Measurements from ENCODE around the gene ABCC4. TPM values are rescaled to one million over a fixed set of nuclear protein-coding genes. Genes with fewer than 3 reads are reported as not detected.

The ABCC4 gene
- total RNA-seq: 11.8 TPM

- peak within 1 kb of the TSS; percentile 52 for H3K4me3 ChIP-seq (ENCODE audit: low read length)
- no peaks in the 10 kb centered on the region for H3K9me3 ChIP-seq (ENCODE audit: low read depth, low read length)
- H3K4me1 ChIP-seq (ENCODE audit: insufficient read depth, low read length): peaks cover 15% of the 10 kb centered on the region
- peaks cover 11% of the 10 kb centered on the region for H3K27me3 ChIP-seq (ENCODE audit: insufficient read depth, low read length)
Observed at GRCh38 chr13:95301183-95301967, at the start of gene ABCC4. Gene ABCC4 (minus strand): TSS chr13:95301451. CDS start chr13:95301314, 137 bp downstream.

GRCh38 chr13:95349267-95349666, 48.0 kb upstream of the ABCC4 start:
- no peaks in the 10 kb centered on the region for H3K9me3 ChIP-seq (ENCODE audit: low read depth, low read length)

GRCh38 chr13:95343944-95344343, 42.7 kb upstream of the ABCC4 start:
- Histone ChIP-seq H3K27me3 (ENCODE audit: insufficient read depth, low read length) (no peaks in the 10 kb centered on the region), H3K4me1 (ENCODE audit: insufficient read depth, low read length) (no peaks in the 10 kb centered on the region), H3K4me3 (ENCODE audit: low read length) (no peak overlapping the region), H3K9me3 (ENCODE audit: low read depth, low read length) (no peaks in the 10 kb centered on the region)

More at GRCh38 chr13:95349267-95349666, 48.0 kb upstream of the ABCC4 start:
- no peaks in the 10 kb centered on the region for H3K4me1 ChIP-seq (ENCODE audit: insufficient read depth, low read length)
- no peaks in the 10 kb centered on the region for H3K27me3 ChIP-seq (ENCODE audit: insufficient read depth, low read length)
- no peak overlapping the region for H3K4me3 ChIP-seq (ENCODE audit: low read length)

GRCh38 chr13:95341441-95341840, 40.2 kb upstream of the ABCC4 start:
- Histone ChIP-seq H3K27me3 (ENCODE audit: insufficient read depth, low read length) (no peaks in the 10 kb centered on the region), H3K4me3 (ENCODE audit: low read length) (no peak overlapping the region), H3K4me1 (ENCODE audit: insufficient read depth, low read length) (no peaks in the 10 kb centered on the region), H3K9me3 (ENCODE audit: low read depth, low read length) (no peaks in the 10 kb centered on the region)

GRCh38 chr13:95338905-95339304, 37.7 kb upstream of the ABCC4 start:
- Histone ChIP-seq H3K9me3 (ENCODE audit: low read depth, low read length) (no peaks in the 10 kb centered on the region), H3K4me1 (ENCODE audit: insufficient read depth, low read length) (no peaks in the 10 kb centered on the region), H3K4me3 (ENCODE audit: low read length) (no peak overlapping the region), H3K27me3 (ENCODE audit: insufficient read depth, low read length) (no peaks in the 10 kb centered on the region)

- Histone ChIP-seq H3K9me3 (ENCODE audit: low read depth, low read length) (no peaks in the 10 kb centered on the region), H3K4me1 (ENCODE audit: insufficient read depth, low read length) (no peaks in the 10 kb centered on the region), H3K27me3 (ENCODE audit: insufficient read depth, low read length) (no peaks in the 10 kb centered on the region), H3K4me3 (ENCODE audit: low read length) (no peak overlapping the region)
Observed at GRCh38 chr13:95337597-95337996, 36.3 kb upstream of the ABCC4 start.

GRCh38 chr13:95335667-95336066, 34.4 kb upstream of the ABCC4 start:
- Histone ChIP-seq H3K27me3 (ENCODE audit: insufficient read depth, low read length) (no peaks in the 10 kb centered on the region), H3K4me3 (ENCODE audit: low read length) (no peak overlapping the region), H3K4me1 (ENCODE audit: insufficient read depth, low read length) (no peaks in the 10 kb centered on the region), H3K9me3 (ENCODE audit: low read depth, low read length) (no peaks in the 10 kb centered on the region)

- no peaks in the 10 kb centered on the region for H3K9me3 ChIP-seq (ENCODE audit: low read depth, low read length)
- H3K27me3 ChIP-seq (ENCODE audit: insufficient read depth, low read length): no peaks in the 10 kb centered on the region
- no peak overlapping the region for H3K4me3 ChIP-seq (ENCODE audit: low read length)
- H3K4me1 ChIP-seq (ENCODE audit: insufficient read depth, low read length): no peaks in the 10 kb centered on the region
Observed at GRCh38 chr13:95328386-95328785, 27.1 kb upstream of the ABCC4 start.

GRCh38 chr13:95327190-95327589, 25.9 kb upstream of the ABCC4 start:
- Histone ChIP-seq H3K27me3 (ENCODE audit: insufficient read depth, low read length) (no peaks in the 10 kb centered on the region), H3K4me3 (ENCODE audit: low read length) (no peak overlapping the region), H3K9me3 (ENCODE audit: low read depth, low read length) (no peaks in the 10 kb centered on the region), H3K4me1 (ENCODE audit: insufficient read depth, low read length) (no peaks in the 10 kb centered on the region)

- Histone ChIP-seq H3K9me3 (ENCODE audit: low read depth, low read length) (no peaks in the 10 kb centered on the region), H3K4me1 (ENCODE audit: insufficient read depth, low read length) (no peaks in the 10 kb centered on the region), H3K27me3 (ENCODE audit: insufficient read depth, low read length) (no peaks in the 10 kb centered on the region), H3K4me3 (ENCODE audit: low read length) (no peak overlapping the region)
Observed at GRCh38 chr13:95326695-95327094, 25.4 kb upstream of the ABCC4 start.

- no peaks in the 10 kb centered on the region for H3K9me3 ChIP-seq (ENCODE audit: low read depth, low read length)
- H3K4me1 ChIP-seq (ENCODE audit: insufficient read depth, low read length): no peaks in the 10 kb centered on the region
- H3K27me3 ChIP-seq (ENCODE audit: insufficient read depth, low read length): no peaks in the 10 kb centered on the region
- no peak overlapping the region for H3K4me3 ChIP-seq (ENCODE audit: low read length)
Observed at GRCh38 chr13:95325485-95325884, 24.2 kb upstream of the ABCC4 start.

- Histone ChIP-seq H3K27me3 (ENCODE audit: insufficient read depth, low read length) (no peaks in the 10 kb centered on the region), H3K9me3 (ENCODE audit: low read depth, low read length) (no peaks in the 10 kb centered on the region), H3K4me3 (ENCODE audit: low read length) (no peak overlapping the region), H3K4me1 (ENCODE audit: insufficient read depth, low read length) (no peaks in the 10 kb centered on the region)
Observed at GRCh38 chr13:95323930-95324662, 22.8 kb upstream of the ABCC4 start.

GRCh38 chr13:95319551-95320274, 18.5 kb upstream of the ABCC4 start:
- no peak overlapping the region for H3K4me3 ChIP-seq (ENCODE audit: low read length)
- no peaks in the 10 kb centered on the region for H3K4me1 ChIP-seq (ENCODE audit: insufficient read depth, low read length)
- H3K9me3 ChIP-seq (ENCODE audit: low read depth, low read length): no peaks in the 10 kb centered on the region
- no peaks in the 10 kb centered on the region for H3K27me3 ChIP-seq (ENCODE audit: insufficient read depth, low read length)

GRCh38 chr13:95317039-95317989, 16.1 kb upstream of the ABCC4 start:
- no peaks in the 10 kb centered on the region for H3K9me3 ChIP-seq (ENCODE audit: low read depth, low read length)
- no peaks in the 10 kb centered on the region for H3K27me3 ChIP-seq (ENCODE audit: insufficient read depth, low read length)
- no peak overlapping the region for H3K4me3 ChIP-seq (ENCODE audit: low read length)
- H3K4me1 ChIP-seq (ENCODE audit: insufficient read depth, low read length): no peaks in the 10 kb centered on the region
